Heart left ventricle (tissue), 16 donors: ENCODE results near the gene ASAP2. TPM values are rescaled to one million over a fixed set of nuclear protein-coding genes. Genes with fewer than 3 reads are reported as not detected.

Source experiments
- ATAC-seq, 4 donors: fragments of 200-7000 bp; cut with Tn5 transposase; one replicate each; pipeline ENCODE4 v1.9.1; 2020 to 2022; ENCODE audit warnings: moderate library complexity in 4 of 4, mild to moderate bottlenecking in 3 of 4, moderate number of reproducible peaks in 1 of 4
- DNase-seq, 5 donors: peaks; one replicate each; pipeline ENCODE4 v3.0.0-alpha.2; 2020
- H3K27ac ChIP-seq, 12 donors: fragments of 200-600 bp; sonication (generic) in 4 of 12; one replicate each; pipeline versions ENCODE4 v1.5.0 to v1.8.0; 2016 to 2022; ENCODE audit warnings: mild to moderate bottlenecking in 2 of 12
- H3K27me3 ChIP-seq, 9 donors: fragments of 200-600 bp; sonication (generic) in 2 of 9; one replicate each; pipeline versions ENCODE4 v1.5.1 to v1.8.0; 2016 to 2022; ENCODE audit warnings: mild to moderate bottlenecking in 3 of 9
- H3K36me3 ChIP-seq, 9 donors: fragments of 200-600 bp; sonication (generic) in 2 of 9; one replicate each; pipeline versions ENCODE4 v1.5.0 to v1.8.0; 2018 to 2022; ENCODE audit warnings: mild to moderate bottlenecking in 2 of 9
- H3K4me1 ChIP-seq, 12 donors: fragments of 200-600 bp; sonication (generic) in 4 of 12; one replicate each; pipeline versions ENCODE4 v1.5.0 to v1.8.0; 2016 to 2022; ENCODE audit warnings: mild to moderate bottlenecking in 3 of 12
- H3K4me3 ChIP-seq, 12 donors: fragments of 200-600 bp; sonication (generic) in 4 of 12; one replicate each; pipeline versions ENCODE4 v1.5.0 to v1.8.0; 2017 to 2022; ENCODE audit warnings: mild to moderate bottlenecking in 9 of 12, moderate library complexity in 4 of 12
- H3K9me3 ChIP-seq, 12 donors: fragments of 200-600 bp; sonication (generic) in 4 of 12; one replicate each; pipeline versions ENCODE4 v1.5.0 to v1.8.0; 2016 to 2022; ENCODE audit warnings: mild to moderate bottlenecking in 1 of 12
- POLR2A ChIP-seq, 2 donors: fragments of 450-650 bp; IDR thresholded peaks; one replicate each; pipeline ENCODE4 v1.6.1; 2017; ENCODE audit warnings: antibody characterized with exemption in 2 of 2, mild to moderate bottlenecking in 2 of 2, moderate library complexity in 2 of 2
- WGBS, 4 donors: extraction: QIAGEN DNeasy Blood & Tissue Kit in 2 of 4; methylation state at CpG; one replicate each; pipeline versions ENCODE4 v1.1.5 to v1.1.7; 2013 to 2018; 5-methylcytosine and 5-hydroxymethylcytosine counted together
- intact Hi-C, 10 donors: fragments of 100-400 bp; cut with DNase I; formaldehyde crosslinking; loops; one replicate each; pipeline versions ENCODE4 v1.11.1 to v1.14.2; 2022
- polyA plus RNA-seq, 2 donors: library from polyadenylated mRNA; stranded (reverse); fragments of 200-250 nt; gene quantifications; one replicate each; pipeline ENCODE4 v1.2.3, GENCODE V29; 2013
- total RNA-seq, 9 donors: library from RNA; depleted of rRNA in 2 of 9; stranded (reverse); fragments of >200 nt in 2 of 9; fragmentation: NEBNext Ultra II Directional in 3 of 9; extraction: Animal tissue kit (Norgen Biotek cat#: 25700) in 3 of 9; gene quantifications; one replicate each; pipeline versions ENCODE4 v1.1.0 to v1.2.4, GENCODE V29; 2016 to 2023
- TF ChIP-seq, protein P1 (sequence below), 12 donors: fragments of 200-600 bp; sonication (generic) in 4 of 12; IDR thresholded peaks; one replicate each; pipeline versions ENCODE4 v1.5.0 to v1.8.0; 2018 to 2022; ENCODE audit warnings: antibody characterized with exemption in 12 of 12, mild to moderate bottlenecking in 5 of 12
- donor health status: ischemic (EF 13 %, LVEDD 7.1; RV severe dilation, severe dysfunction).
- donor health status: healthy with polysubstance abuse.
- donor health status: DM: no; HTN: yes; CAD: no.
- donor health status: DM: no; HTN: no; CAD: no.
- donor health status: ischemic (EF 25% LVEDD 6.9; RV normal size, moderate dysfunction).
- donor health status: ischemic (EF 25% LVEDD 5.7; RV mildly dilated, moderate dysfunction).
- donor health status: healthy.
- donor health status: DM: yes; HTN: yes; CAD: no.
- donor health status: ischemic (EF 35%, LVEDD 5.7; RV mildly dilated, moderate dysfunction).
- donor health status: nonischemic (EF 11% LVEDD 7.7; RV severe dilation, severe dysfunction).
- donor health status: DM: yes; HTN: yes; CAD: no.
- donor health status: PGD.
- donor health status: ischemic (EF 29% LVEDD 5.4; RV normal size, mild dysfunction).
- donor health status: nonischemic (EF 23%, LVEDD 6.1; RV moderate dilation, normal function).

The ASAP2 gene
- total and polyA plus RNA-seq, 11 donors, result 6.7 to 17.0 (median 11.9) TPM

GRCh38 chr2:9203876-9204275 is 2.7 kb upstream of the ASAP2 start:
- ATAC-seq (no peak), DNase-seq (no peak)
- H3K4me1 ChIP-seq, result peaks cover 0 to 24% (median 5%) of the 10 kb centered on the region in 12 donors
- TF ChIP-seq, protein P1, sequence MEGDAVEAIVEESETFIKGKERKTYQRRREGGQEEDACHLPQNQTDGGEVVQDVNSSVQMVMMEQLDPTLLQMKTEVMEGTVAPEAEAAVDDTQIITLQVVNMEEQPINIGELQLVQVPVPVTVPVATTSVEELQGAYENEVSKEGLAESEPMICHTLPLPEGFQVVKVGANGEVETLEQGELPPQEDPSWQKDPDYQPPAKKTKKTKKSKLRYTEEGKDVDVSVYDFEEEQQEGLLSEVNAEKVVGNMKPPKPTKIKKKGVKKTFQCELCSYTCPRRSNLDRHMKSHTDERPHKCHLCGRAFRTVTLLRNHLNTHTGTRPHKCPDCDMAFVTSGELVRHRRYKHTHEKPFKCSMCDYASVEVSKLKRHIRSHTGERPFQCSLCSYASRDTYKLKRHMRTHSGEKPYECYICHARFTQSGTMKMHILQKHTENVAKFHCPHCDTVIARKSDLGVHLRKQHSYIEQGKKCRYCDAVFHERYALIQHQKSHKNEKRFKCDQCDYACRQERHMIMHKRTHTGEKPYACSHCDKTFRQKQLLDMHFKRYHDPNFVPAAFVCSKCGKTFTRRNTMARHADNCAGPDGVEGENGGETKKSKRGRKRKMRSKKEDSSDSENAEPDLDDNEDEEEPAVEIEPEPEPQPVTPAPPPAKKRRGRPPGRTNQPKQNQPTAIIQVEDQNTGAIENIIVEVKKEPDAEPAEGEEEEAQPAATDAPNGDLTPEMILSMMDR (IDR thresholded peaks at IDR 0.05), result no peak
- no peak for TF ChIP-seq POLR2A (IDR thresholded peaks at IDR 0.05)
- intact Hi-C loops, result loop anchor here in 2 of 10 donors (5.0 to 10.0 kb wide), 3 partner anchors 59 to 128 kb away; no protein-coding TSS in a partner anchor
- no peaks in the 10 kb centered on the region for H3K9me3 ChIP-seq
- H3K36me3 ChIP-seq, result no peaks in the 10 kb centered on the region
- WGBS, 4 donors, result 81 to 91% (median 84%) methylated on average over 5 of the region's 5 CpGs
- H3K4me3 ChIP-seq, result no peak overlapping the region
- no peak overlapping the region for H3K27ac ChIP-seq
- H3K27me3 ChIP-seq, result peaks cover 0 to 12% (median 0%) of the 10 kb centered on the region in 9 donors

GRCh38 chr2:9204939-9205338 is 1.7 kb upstream of the ASAP2 start:
- peaks cover 0 to 12% (median 0%) of the 10 kb centered on the region in 9 donors for H3K27me3 ChIP-seq
- no peaks in the 10 kb centered on the region for H3K36me3 ChIP-seq
- no peak overlapping the region for H3K4me3 ChIP-seq
- TF ChIP-seq, protein P1 (IDR thresholded peaks at IDR 0.05), result no peak
- no peak for TF ChIP-seq POLR2A (IDR thresholded peaks at IDR 0.05)
- no peaks in the 10 kb centered on the region for H3K9me3 ChIP-seq
- DNase-seq (no peak), ATAC-seq (no peak)
- intact Hi-C loops, result loop anchor here in 9 of 10 donors (5.0 to 10.0 kb wide), 8 partner anchors 52 to 217 kb away; partner anchors contain the start of genes CPSF3 (in 3 of the 9) and ITGB1BP1 (in 3 of the 9)
- peaks cover 0 to 30% (median 11%) of the 10 kb centered on the region in 12 donors for H3K4me1 ChIP-seq
- no peak overlapping the region for H3K27ac ChIP-seq
- WGBS, 4 donors, result 92 to 96% (median 95%) methylated on average over 3 of the region's 3 CpGs

GRCh38 chr2:9205486-9205885 is 1.1 kb upstream of the ASAP2 start:
- 66 to 78% (median 71%) methylated on average over 6 of the region's 6 CpGs for WGBS, 4 donors
- ATAC-seq, result no peak
- Histone ChIP-seq H3K27ac (peak overlapping the region in 9 of 12 donors; percentile 73 to 88 (median 81)), H3K4me3 (peak overlapping the region in 8 of 12 donors; percentile 31 to 99 (median 76)), H3K36me3 (no peaks in the 10 kb centered on the region), H3K9me3 (no peaks in the 10 kb centered on the region), H3K4me1 (peaks cover 0 to 35% (median 14%) of the 10 kb centered on the region in 12 donors), H3K27me3 (peaks cover 0 to 12% (median 0%) of the 10 kb centered on the region in 9 donors)
- TF ChIP-seq, protein P1 (IDR thresholded peaks at IDR 0.05), result no peak
- no peak for TF ChIP-seq POLR2A (IDR thresholded peaks at IDR 0.05)
- intact Hi-C loops, result loop anchor here in 9 of 10 donors (5.0 to 10.0 kb wide), 8 partner anchors 52 to 217 kb away; partner anchors contain the start of genes CPSF3 (in 3 of the 9) and ITGB1BP1 (in 3 of the 9)
- no peak for DNase-seq

- peak in 4 of 5 donors; percentile 39 to 76 (median 49) for DNase-seq
- WGBS, 4 donors, result 0 to 1% (median 1%) methylated on average over 48 to 84 of the region's 84 CpGs
- Histone ChIP-seq H3K27me3 (peaks cover 0 to 12% (median 0%) of the 10 kb centered on the region in 9 donors), H3K4me3 (peak overlapping the region; percentile 60 to 99 (median 86)), H3K9me3 (no peaks in the 10 kb centered on the region), H3K4me1 (peaks cover 0 to 48% (median 26%) of the 10 kb centered on the region in 12 donors), H3K27ac (peak overlapping the region; percentile 23 to 94 (median 88)), H3K36me3 (no peaks in the 10 kb centered on the region)
- ATAC-seq, result peak in 2 of 4 donors; percentile 16 to 26
- no peak for TF ChIP-seq POLR2A (IDR thresholded peaks at IDR 0.05)
- TF ChIP-seq, protein P1 (IDR thresholded peaks at IDR 0.05), result no peak
- intact Hi-C loops, result loop anchor here in 9 of 10 donors (1.0 to 10.0 kb wide), 12 partner anchors 50 to 215 kb away; partner anchors contain the start of genes CPSF3 (in 3 of the 9) and ITGB1BP1 (in 3 of the 9)
These were observed 504 bp downstream of the ASAP2 start for GRCh38 chr2:9206991-9207640.
